Forelimb muscle (tissue), 1 donor: ENCODE measurements around the gene ADGRF1. TPM values are rescaled to one million over a fixed set of nuclear protein-coding genes. Genes with fewer than 3 reads are reported as not detected.
"Not testable (repeated sequence)": the region's sequence is repeated elsewhere in the genome, so short reads cannot be mapped to it uniquely, and the experiment has no call there.

Experiments
- DNase-seq: peaks from one replicate; pipeline ENCODE4 v3.0.0-alpha.2; 2013; ENCODE audit warnings: low read depth
- polyA plus RNA-seq: library from polyadenylated mRNA; unstranded; fragments of 120-200 nt; gene quantifications from one replicate; pipeline ENCODE4 v1.2.1, GENCODE V29; 2013; ENCODE audit not compliant: insufficient read length

ADGRF1 gene
- polyA plus RNA-seq, 1 donor: not detected

GRCh38 chr6:47023573-47023972 is 18.6 kb downstream of the ADGRF1 start:
- DNase-seq: no peak

- no peak for DNase-seq
Observed at GRCh38 chr6:47022191-47022590, 19.9 kb downstream of the ADGRF1 start.

GRCh38 chr6:47019941-47020340 is 22.2 kb downstream of the ADGRF1 start:
- DNase-seq: no peak

- no peak for DNase-seq
Observed at GRCh38 chr6:47016909-47017308, 25.2 kb downstream of the ADGRF1 start.

GRCh38 chr6:47016261-47016660 is 25.9 kb downstream of the ADGRF1 start:
- no peak for DNase-seq

- no peak for DNase-seq
Observed at GRCh38 chr6:47014401-47014800, 27.7 kb downstream of the ADGRF1 start.

GRCh38 chr6:47009583-47009982 is 32.5 kb downstream of the ADGRF1 start:
- DNase-seq: no peak

- DNase-seq: no peak
Observed at GRCh38 chr6:47008397-47008763, 33.8 kb downstream of the ADGRF1 start.

GRCh38 chr6:47007657-47008396 is 34.3 kb downstream of the ADGRF1 start:
- no peak for DNase-seq

- no peak for DNase-seq
Observed at GRCh38 chr6:47005486-47005885, 36.6 kb downstream of the ADGRF1 start.

GRCh38 chr6:47004463-47004862 is 37.7 kb downstream of the ADGRF1 start:
- DNase-seq: no peak

- DNase-seq: no peak
Observed at GRCh38 chr6:47000842-47001241, 41.3 kb downstream of the ADGRF1 start.

GRCh38 chr6:46998436-46999017 is 43.6 kb downstream of the ADGRF1 start:
- no peak for DNase-seq

- no peak for DNase-seq
Observed at GRCh38 chr6:46997646-46998045, 44.5 kb downstream of the ADGRF1 start.

GRCh38 chr6:46996860-46997641 is 45.1 kb downstream of the ADGRF1 start:
- DNase-seq: no peak

- no peak for DNase-seq
Observed at GRCh38 chr6:46994933-46995332, 47.2 kb downstream of the ADGRF1 start.

- no peak for DNase-seq
Observed at GRCh38 chr6:46993846-46994245, 48.3 kb downstream of the ADGRF1 start.

- not testable (repeated sequence) for DNase-seq
Observed at GRCh38 chr6:46992391-46992790, 49.7 kb downstream of the ADGRF1 start.

- peak; percentile 17 for DNase-seq
Observed at GRCh38 chr6:46990818-46991510, 51.2 kb downstream of the ADGRF1 start.

GRCh38 chr6:46990031-46990644 is 52.0 kb downstream of the ADGRF1 start:
- DNase-seq: no peak

- no peak for DNase-seq
Observed at GRCh38 chr6:46989398-46989797, 52.7 kb downstream of the ADGRF1 start.

GRCh38 chr6:46985943-46986342 is 56.2 kb downstream of the ADGRF1 start:
- DNase-seq: no peak
